DND-41 (cell line): Measurements from ENCODE around the gene SCAI.

Source experiments
- ATAC-seq: fragments of 200-7000 bp; cut with Tn5 transposase; 3 replicates; pipeline ENCODE4 v1.9.1; 2021; ENCODE audit warnings: low read depth; ENCODE audit not compliant: insufficient read depth
- DNase-seq: peaks from one replicate; pipeline ENCODE4 v3.0.0-alpha.2; 2020
- H2AFZ ChIP-seq: 2 replicates; pipeline ENCODE4 v1.6.0; 2012; ENCODE audit warnings: low read depth, low read length
- H3K27ac ChIP-seq: 2 replicates; pipeline ENCODE4 v1.5.1; 2012; ENCODE audit warnings: low read length, inconsistent platforms
- H3K27me3 ChIP-seq: fragments of 200-600 bp; sonication (generic); 2 replicates; pipeline ENCODE4 v1.6.0; 2012; ENCODE audit warnings: low read length, mild to moderate bottlenecking, inconsistent platforms; ENCODE audit not compliant: insufficient read depth, poor library complexity
- H3K36me3 ChIP-seq: 2 replicates; pipeline ENCODE4 v1.5.1; 2012; ENCODE audit warnings: low read length, inconsistent platforms; ENCODE audit not compliant: insufficient read depth
- H3K4me1 ChIP-seq: 2 replicates; pipeline ENCODE4 v1.5.1; 2012; ENCODE audit warnings: mild to moderate bottlenecking, low read length; ENCODE audit not compliant: insufficient read depth
- H3K4me2 ChIP-seq: 2 replicates; pipeline ENCODE4 v1.6.0; 2012; ENCODE audit warnings: mild to moderate bottlenecking, moderate library complexity, low read length, inconsistent platforms; ENCODE audit not compliant: insufficient read depth
- H3K4me3 ChIP-seq, 2 experiments: fragments of 200-600 bp in 1 of 2; shearing (Covaris generic) in 1 of 2; 2 replicates each; pipeline ENCODE4 v1.5.1; 2012 to 2016; ENCODE audit warnings: inconsistent platforms in 2 of 2, low read length in 2 of 2, mild to moderate bottlenecking in 2 of 2, low read depth in 1 of 2, moderate library complexity in 1 of 2
- H3K79me2 ChIP-seq: 2 replicates; pipeline ENCODE4 v1.6.0; 2012; ENCODE audit warnings: low read length, inconsistent platforms; ENCODE audit not compliant: insufficient read depth
- H3K9ac ChIP-seq: 2 replicates; pipeline ENCODE4 v1.6.0; 2012; ENCODE audit warnings: low read depth, mild to moderate bottlenecking, inconsistent platforms, low read length, moderate library complexity
- H3K9me3 ChIP-seq: 2 replicates; pipeline ENCODE4 v1.5.1; 2012; ENCODE audit warnings: low read length, moderate library complexity, mild to moderate bottlenecking, inconsistent platforms; ENCODE audit not compliant: insufficient read depth, severe bottlenecking
- H4K20me1 ChIP-seq: 2 replicates; pipeline ENCODE4 v1.6.0; 2012; ENCODE audit warnings: low read length; ENCODE audit not compliant: insufficient read depth
- EZH2 ChIP-seq: IDR thresholded peaks from 3 replicates; pipeline ENCODE4 v1.6.1; 2012; ENCODE audit warnings: borderline replicate concordance, low read depth, mild to moderate bottlenecking, moderate library complexity, low read length, inconsistent platforms; ENCODE audit not compliant: severe bottlenecking
- TF ChIP-seq, protein P1 (sequence below): IDR thresholded peaks from 2 replicates; pipeline ENCODE4 v1.5.1; 2012; ENCODE audit warnings: borderline replicate concordance, low read length, moderate library complexity, mild to moderate bottlenecking; ENCODE audit not compliant: poor library complexity, severe bottlenecking; ENCODE audit errors: extremely low read depth

Gene SCAI

DNA sequence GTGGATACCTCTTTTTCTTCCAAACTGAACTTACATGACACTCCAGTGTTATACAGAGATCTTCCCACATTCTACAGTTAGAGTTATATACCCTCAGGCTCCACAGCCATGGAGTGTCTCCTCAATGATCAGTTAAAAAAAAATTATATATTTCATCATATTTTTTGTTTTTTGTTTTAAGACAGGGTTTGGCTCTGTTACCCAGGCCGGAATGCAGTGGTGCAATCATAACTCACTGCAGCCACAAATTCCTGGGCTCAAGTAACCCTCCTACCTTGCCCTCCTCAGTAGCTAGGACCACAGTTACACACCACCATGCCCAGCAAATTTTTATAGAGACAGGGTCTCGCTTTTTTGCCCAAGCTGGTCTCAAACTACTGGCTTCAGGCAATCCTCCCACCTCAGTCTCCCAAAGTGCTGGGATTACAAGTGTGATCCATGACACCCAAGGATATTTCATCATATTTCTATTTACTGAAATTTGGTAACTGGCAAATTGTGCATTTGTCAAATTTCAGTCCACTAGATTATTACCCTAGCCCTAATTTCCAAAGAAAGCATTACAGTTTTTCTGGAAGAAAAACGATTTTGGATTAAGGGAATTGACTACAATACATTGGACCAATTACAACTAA lies 18.1 kb upstream of the SCAI start:
- Histone ChIP-seq H3K79me2 (peaks cover 29% of the 10 kb centered on the region), H3K27me3 (no peaks in the 10 kb centered on the region), H3K9ac (no peak overlapping the region), H4K20me1 (no peaks in the 10 kb centered on the region), H3K4me3 (no peak overlapping the region), H3K4me2 (no peak overlapping the region), H2AFZ (no peak overlapping the region), H3K36me3 (peaks cover 6% of the 10 kb centered on the region; the same call in 1 of the 2 replicates), H3K9me3 (no peaks in the 10 kb centered on the region), H3K4me1 (no peaks in the 10 kb centered on the region), H3K27ac (no peak overlapping the region)
- no peak for TF ChIP-seq EZH2
- TF ChIP-seq, protein P1, sequence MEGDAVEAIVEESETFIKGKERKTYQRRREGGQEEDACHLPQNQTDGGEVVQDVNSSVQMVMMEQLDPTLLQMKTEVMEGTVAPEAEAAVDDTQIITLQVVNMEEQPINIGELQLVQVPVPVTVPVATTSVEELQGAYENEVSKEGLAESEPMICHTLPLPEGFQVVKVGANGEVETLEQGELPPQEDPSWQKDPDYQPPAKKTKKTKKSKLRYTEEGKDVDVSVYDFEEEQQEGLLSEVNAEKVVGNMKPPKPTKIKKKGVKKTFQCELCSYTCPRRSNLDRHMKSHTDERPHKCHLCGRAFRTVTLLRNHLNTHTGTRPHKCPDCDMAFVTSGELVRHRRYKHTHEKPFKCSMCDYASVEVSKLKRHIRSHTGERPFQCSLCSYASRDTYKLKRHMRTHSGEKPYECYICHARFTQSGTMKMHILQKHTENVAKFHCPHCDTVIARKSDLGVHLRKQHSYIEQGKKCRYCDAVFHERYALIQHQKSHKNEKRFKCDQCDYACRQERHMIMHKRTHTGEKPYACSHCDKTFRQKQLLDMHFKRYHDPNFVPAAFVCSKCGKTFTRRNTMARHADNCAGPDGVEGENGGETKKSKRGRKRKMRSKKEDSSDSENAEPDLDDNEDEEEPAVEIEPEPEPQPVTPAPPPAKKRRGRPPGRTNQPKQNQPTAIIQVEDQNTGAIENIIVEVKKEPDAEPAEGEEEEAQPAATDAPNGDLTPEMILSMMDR, result no peak
- no peak for DNase-seq
- no peak for ATAC-seq

DNA sequence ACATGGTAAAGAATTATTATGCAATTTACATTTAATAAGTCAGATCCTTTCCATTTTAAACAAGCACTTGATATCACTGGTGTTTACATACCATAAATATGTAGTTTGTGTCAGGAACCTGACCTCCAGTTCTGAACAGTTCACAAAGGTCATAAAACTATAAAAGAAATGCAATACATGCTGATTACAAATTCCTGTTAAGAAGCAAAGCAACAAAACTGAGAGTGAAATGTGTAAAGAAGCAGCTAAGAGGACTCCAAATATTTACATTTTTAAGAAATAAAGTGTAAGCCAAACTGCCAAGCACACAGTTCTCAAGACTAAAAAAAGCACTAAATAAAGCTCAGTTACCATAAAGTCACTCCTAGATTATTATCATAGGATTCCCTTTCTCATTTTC lies 17.4 kb upstream of the SCAI start:
- DNase-seq (no peak), ATAC-seq (no peak)
- no peak overlapping the region for H3K9ac ChIP-seq
- no peak overlapping the region for H3K4me3 ChIP-seq
- H3K27me3 ChIP-seq, result no peaks in the 10 kb centered on the region
- no peak overlapping the region for H3K27ac ChIP-seq
- no peaks in the 10 kb centered on the region for H4K20me1 ChIP-seq
- H3K9me3 ChIP-seq, result no peaks in the 10 kb centered on the region
- H2AFZ ChIP-seq, result no peak overlapping the region
- H3K36me3 ChIP-seq, result peaks cover 6% of the 10 kb centered on the region; the same call in 1 of the 2 replicates
- TF ChIP-seq, protein P1, result no peak
- no peak for TF ChIP-seq EZH2
- H3K4me1 ChIP-seq, result no peaks in the 10 kb centered on the region
- peaks cover 24% of the 10 kb centered on the region for H3K79me2 ChIP-seq
- H3K4me2 ChIP-seq, result no peak overlapping the region

DNA sequence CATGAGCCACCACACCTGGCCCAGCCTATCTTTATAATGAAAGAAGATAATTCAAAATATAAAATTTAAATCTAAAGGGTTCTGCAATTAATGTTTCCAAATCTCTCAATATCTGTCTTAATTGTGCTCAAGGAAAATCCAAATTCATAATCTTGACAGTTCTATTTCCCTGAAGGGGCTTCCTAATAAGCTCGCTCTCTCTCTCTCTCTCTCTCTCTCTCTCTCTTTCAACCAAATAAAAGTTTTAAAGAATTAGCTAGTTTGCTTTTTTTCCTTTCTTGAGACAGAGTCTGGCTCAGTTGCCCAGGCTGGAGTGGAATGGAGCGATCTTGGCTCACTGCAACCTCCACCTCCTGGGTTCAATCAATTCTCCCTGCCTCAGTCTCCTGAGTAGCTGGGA lies 13.2 kb upstream of the SCAI start:
- peaks cover 16% of the 10 kb centered on the region; the same call in 1 of the 2 replicates for H3K79me2 ChIP-seq
- H3K9ac ChIP-seq, result no peak overlapping the region
- no peak overlapping the region for H3K4me3 ChIP-seq
- TF ChIP-seq EZH2, result no peak
- ATAC-seq (no peak), DNase-seq (no peak)
- H3K4me2 ChIP-seq, result no peak overlapping the region
- H3K27ac ChIP-seq, result no peak overlapping the region
- no peaks in the 10 kb centered on the region for H3K27me3 ChIP-seq
- H3K4me1 ChIP-seq, result no peaks in the 10 kb centered on the region
- H2AFZ ChIP-seq, result no peak overlapping the region
- H3K36me3 ChIP-seq, result peaks cover 39% of the 10 kb centered on the region
- H3K9me3 ChIP-seq, result no peaks in the 10 kb centered on the region
- H4K20me1 ChIP-seq, result no peaks in the 10 kb centered on the region; the same call in 1 of the 2 replicates

DNA sequence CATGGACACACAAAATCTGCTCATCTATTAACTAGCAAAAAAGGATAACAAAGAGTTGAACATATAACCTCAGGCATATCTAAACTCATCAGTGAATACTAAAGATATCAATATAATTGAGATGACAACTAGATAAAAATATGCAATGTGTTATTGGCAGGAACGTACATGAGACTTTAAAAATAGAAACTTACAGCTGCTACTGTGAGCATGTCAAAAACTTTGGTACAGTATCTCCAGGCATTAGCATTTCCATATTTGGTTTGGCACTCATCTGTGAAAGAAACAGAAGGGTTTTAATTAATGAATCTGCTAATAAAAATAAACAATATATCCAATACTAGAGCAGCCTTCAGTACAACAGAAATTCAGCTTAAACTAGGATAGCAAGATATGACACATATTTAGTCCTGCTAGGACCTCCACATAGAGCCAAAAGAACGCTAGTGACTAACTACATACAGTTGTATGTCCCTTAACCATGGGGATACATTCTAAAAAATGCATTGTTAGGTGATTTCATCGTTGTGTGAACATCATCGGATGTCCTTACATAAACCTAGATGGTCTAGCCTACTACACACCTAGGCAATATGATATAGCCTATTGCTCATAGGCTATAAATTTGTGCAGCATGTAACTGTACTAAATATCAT lies 10.5 kb upstream of the SCAI start:
- no peak overlapping the region for H3K27ac ChIP-seq
- no peak overlapping the region for H3K4me3 ChIP-seq
- peaks cover 2% of the 10 kb centered on the region; the same call in 1 of the 2 replicates for H3K79me2 ChIP-seq
- no peaks in the 10 kb centered on the region for H3K9me3 ChIP-seq
- DNase-seq, result no peak
- TF ChIP-seq, protein P1, result no peak
- no peak for TF ChIP-seq EZH2
- H3K9ac ChIP-seq, result no peak overlapping the region
- H3K4me1 ChIP-seq, result no peaks in the 10 kb centered on the region
- no peaks in the 10 kb centered on the region for H3K27me3 ChIP-seq
- ATAC-seq, result no peak
- no peaks in the 10 kb centered on the region; the same call in 1 of the 2 replicates for H4K20me1 ChIP-seq
- H3K36me3 ChIP-seq, result peaks cover 57% of the 10 kb centered on the region
- H3K4me2 ChIP-seq, result no peak overlapping the region
- no peak overlapping the region for H2AFZ ChIP-seq
